ENCODE results near the gene ANKRD63. TPM values are rescaled to one million over a fixed set of nuclear protein-coding genes. Genes with fewer than 3 reads are reported as not detected.

The ANKRD63 gene
- total RNA-seq, 1 experiment from 2014 or later: 1.2 TPM

- TF ChIP-seq ATF2 (CRISPR knock-in tag; IDR thresholded peaks at IDR 0.05; ENCODE audit: borderline replicate concordance, low read depth): no peak
- 0 out of 2 replicates have a peak, but pooled peaks have one; percentile 38 for TF ChIP-seq ATF6 (CRISPR knock-in tag; IDR thresholded peaks at IDR 0.05)
- no peak for TF ChIP-seq ZNF671 (CRISPR knock-in tag; IDR thresholded peaks at IDR 0.05)
- no peak for TF ChIP-seq RORB (CRISPR knock-in tag; IDR thresholded peaks at IDR 0.05)
- no peak for TF ChIP-seq ATF1 (CRISPR knock-in tag; IDR thresholded peaks at IDR 0.05)
- TF ChIP-seq GRHL2 (CRISPR knock-in tag; IDR thresholded peaks at IDR 0.05; ENCODE audit: insufficient replicate concordance, severe bottlenecking): no peak
- TF ChIP-seq MXD4 (CRISPR knock-in tag; IDR thresholded peaks at IDR 0.05; ENCODE audit: borderline replicate concordance): no peak
- TF ChIP-seq ERG (CRISPR knock-in tag; IDR thresholded peaks at IDR 0.05): no peak
- no peak for TF ChIP-seq ZMAT4 (CRISPR knock-in tag; IDR thresholded peaks at IDR 0.05)
- TF ChIP-seq E2F4 (CRISPR knock-in tag; IDR thresholded peaks at IDR 0.05; ENCODE audit: borderline replicate concordance, low read depth): no peak
- TF ChIP-seq NR2C2 (CRISPR knock-in tag; IDR thresholded peaks at IDR 0.05): 0 out of 2 replicates have a peak, but pooled peaks have one; percentile 62
- TF ChIP-seq IRF1 (CRISPR knock-in tag; IDR thresholded peaks at IDR 0.05): peak; percentile 83; the same call in 1 of the 2 replicates
- 0 out of 2 replicates have a peak, but pooled peaks have one; percentile 72 for TF ChIP-seq CBFB (CRISPR knock-in tag; IDR thresholded peaks at IDR 0.05; ENCODE audit: low read depth)
- peak; percentile 79; the same call in 1 of the 2 replicates for TF ChIP-seq ESRRA (CRISPR knock-in tag; IDR thresholded peaks at IDR 0.05; ENCODE audit: borderline replicate concordance)
- peak; percentile 95 for TF ChIP-seq ARID4B (CRISPR knock-in tag; IDR thresholded peaks at IDR 0.05; ENCODE audit: borderline replicate concordance)
- no peak; the same call in none of the 2 replicates for TF ChIP-seq ETV6 (CRISPR knock-in tag; IDR thresholded peaks at IDR 0.05)
- peak; percentile 85 for TF ChIP-seq HMGXB4 (CRISPR knock-in tag; IDR thresholded peaks at IDR 0.05)
- no peak for TF ChIP-seq ZNF396 (CRISPR knock-in tag; IDR thresholded peaks at IDR 0.05; ENCODE audit: borderline replicate concordance)
- no peak for TF ChIP-seq NR1H2 (CRISPR knock-in tag; IDR thresholded peaks at IDR 0.05)
- TF ChIP-seq PRRX2 (CRISPR knock-in tag; IDR thresholded peaks at IDR 0.05): no peak
- TF ChIP-seq ZNF219 (CRISPR knock-in tag; IDR thresholded peaks at IDR 0.05; ENCODE audit: borderline replicate concordance): no peak
- TF ChIP-seq EMX1 (CRISPR knock-in tag; IDR thresholded peaks at IDR 0.05): no peak
Measured at GRCh38 chr15:40279437-40280141, 3.3 kb downstream of the ANKRD63 start (continued).
